Smooth muscle cell of the brain vasculature (primary cell): ENCODE data around the gene FNDC1.
"Not testable (repeated sequence)": the region's sequence is repeated elsewhere in the genome, so short reads cannot be mapped to it uniquely, and the experiment has no call there.

Source experiments
- DNase-seq: peaks from one replicate; pipeline ENCODE4 v3.0.0-alpha.2; 2012; ENCODE audit warnings: low read depth, low spot score

Gene FNDC1

GRCh38 chr6:159255434-159255951 is 86.3 kb downstream of the FNDC1 start:
- no peak for DNase-seq

- DNase-seq, result no peak
Measured at GRCh38 chr6:159256128-159256527, 86.9 kb downstream of the FNDC1 start.

GRCh38 chr6:159257846-159258245 is 88.6 kb downstream of the FNDC1 start:
- DNase-seq, result no peak

- DNase-seq, result no peak
Measured at GRCh38 chr6:159259441-159260125, 90.4 kb downstream of the FNDC1 start.

- DNase-seq, result no peak
Measured at GRCh38 chr6:159260208-159260607, 91.0 kb downstream of the FNDC1 start.

- DNase-seq, result no peak
Measured at GRCh38 chr6:159261995-159262394, 92.8 kb downstream of the FNDC1 start.

- no peak for DNase-seq
Measured at GRCh38 chr6:159262586-159262985, 93.4 kb downstream of the FNDC1 start.

- no peak for DNase-seq
Measured at GRCh38 chr6:159267165-159267564, 98.0 kb downstream of the FNDC1 start.

GRCh38 chr6:159268511-159268910 is 99.3 kb downstream of the FNDC1 start:
- no peak for DNase-seq

GRCh38 chr6:159271257-159271656 is 102.1 kb downstream of the FNDC1 start:
- DNase-seq, result no peak

- DNase-seq, result no peak
Measured at GRCh38 chr6:159278626-159279025, 109.4 kb downstream of the FNDC1 start.

- DNase-seq, result no peak
Measured at GRCh38 chr6:159279790-159280277, 110.6 kb downstream of the FNDC1 start.

- no peak for DNase-seq
Measured at GRCh38 chr6:159282421-159282820, 113.2 kb downstream of the FNDC1 start.

GRCh38 chr6:159284661-159285060 is 115.5 kb downstream of the FNDC1 start:
- not testable (repeated sequence) for DNase-seq

- no peak for DNase-seq
Measured at GRCh38 chr6:159298840-159299239, 129.6 kb downstream of the FNDC1 start.

GRCh38 chr6:159299566-159299965 is 130.4 kb downstream of the FNDC1 start:
- DNase-seq, result no peak

- no peak for DNase-seq
Measured at GRCh38 chr6:159301277-159301676, 132.1 kb downstream of the FNDC1 start.

- no peak for DNase-seq
Measured at GRCh38 chr6:159301810-159302593, 132.8 kb downstream of the FNDC1 start.

GRCh38 chr6:159302594-159302992 is 133.4 kb downstream of the FNDC1 start:
- DNase-seq, result no peak

GRCh38 chr6:159303159-159303558 is 134.0 kb downstream of the FNDC1 start:
- DNase-seq, result no peak

GRCh38 chr6:159303784-159304183 is 134.6 kb downstream of the FNDC1 start:
- DNase-seq, result no peak

- DNase-seq, result no peak
Measured at GRCh38 chr6:159304641-159305040, 135.4 kb downstream of the FNDC1 start.

- no peak for DNase-seq
Measured at GRCh38 chr6:159305159-159305558, 136.0 kb downstream of the FNDC1 start.
